Activated CD4-positive, alpha-beta T cell treated with anti-CD3 and anti-CD28 coated beads, Interleukin-2, Interleukin-6, amounts not matched to agents 100 ng/mL and 50 ng/mL, durations not matched to agents 16 hours and 8 hours (primary cell): ENCODE data around the gene YKT6.

ENCODE experiments used
- DNase-seq: peaks from one replicate; pipeline ENCODE4 v3.0.0-alpha.2; 2020

The YKT6 gene

DNA sequence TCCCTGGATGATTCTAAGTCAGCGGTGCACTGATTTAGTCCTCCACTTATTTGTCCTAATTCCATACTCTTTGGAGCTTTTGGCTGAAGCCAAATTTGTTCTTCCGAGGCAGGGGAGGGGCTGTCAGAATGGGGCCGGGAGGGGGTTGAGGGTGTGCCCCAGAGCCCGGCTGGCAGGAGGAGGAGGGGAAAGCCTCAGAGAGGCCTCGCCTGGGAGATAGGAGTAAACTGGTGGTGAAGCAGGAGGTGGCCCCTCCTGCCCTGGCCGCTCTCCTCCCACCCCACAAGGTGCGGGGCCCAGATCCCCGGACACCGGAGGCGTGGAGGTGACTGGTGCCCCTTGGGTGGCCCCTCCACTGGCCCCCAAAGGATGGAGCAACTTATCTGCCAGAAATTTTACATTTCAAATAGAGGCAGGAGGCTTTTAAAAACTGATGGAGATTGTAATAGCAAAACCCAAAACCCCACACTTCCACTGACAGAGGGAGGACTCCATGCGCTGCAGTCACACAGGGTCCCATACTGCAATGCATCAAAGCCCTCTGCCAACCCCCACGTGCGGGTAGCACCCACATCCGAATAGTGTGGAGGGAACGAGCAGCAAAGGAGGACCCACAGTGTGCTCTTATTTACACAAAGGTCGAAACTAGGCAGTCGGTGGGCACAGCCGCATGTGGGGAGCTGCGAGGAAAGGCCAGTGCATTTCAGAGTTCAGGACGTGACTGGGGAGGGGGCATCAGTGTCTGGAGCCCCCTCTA is 62.7 kb downstream of the YKT6 start:
- DNase-seq = no peak
